ENCODE measurements around the gene DPP9. TPM values are rescaled to one million over a fixed set of nuclear protein-coding genes. Genes with fewer than 3 reads are reported as not detected.

Gene DPP9
- total RNA-seq, 1 experiment from 2014 or later: 129 TPM

- ChIA-PET CTCF (interaction anchor here (0.5 to 1.6 kb wide), 4 partner anchors 51 to 114 kb away, joined by 3 to 15 read pairs (median 5); no protein-coding TSS in a partner anchor), POLR2A (ENCODE audit: unreplicated experiment) (no interaction called here)
- Histone ChIP-seq H3K9ac (ENCODE audit: low read length) (no peak overlapping the region), H3K9me2 (replicated peaks; ENCODE audit: low read length) (no peaks in the 10 kb centered on the region), H3K79me2 (ENCODE audit: low read length) (peaks cover 22% of the 10 kb centered on the region), H3K27me3 (ENCODE audit: low read length) (no peaks in the 10 kb centered on the region), H3K4me3 (ENCODE audit: low read length) (peak overlapping the region; percentile 70), H3K4me2 (ENCODE audit: low read length) (peak overlapping the region; percentile 82), H3K27ac (ENCODE audit: low read length) (no peak overlapping the region), H3K4me1 (ENCODE audit: insufficient read depth, low read length) (peaks cover 34% of the 10 kb centered on the region), H4K20me1 (ENCODE audit: low read length) (no peaks in the 10 kb centered on the region), H3K9me3 (ENCODE audit: low read length) (no peaks in the 10 kb centered on the region), H3K36me3 (ENCODE audit: low read depth, low read length) (no peaks in the 10 kb centered on the region), H3F3A (ENCODE audit: low read length, unreplicated experiment) (peaks cover 3% of the 10 kb centered on the region), H2AFZ (ENCODE audit: low read length) (peak overlapping the region; percentile 96)
- ATAC-seq: no peak
- no TSS peak for BruUV-seq (replicated peaks)
- TF ChIP-seq, protein P1, sequence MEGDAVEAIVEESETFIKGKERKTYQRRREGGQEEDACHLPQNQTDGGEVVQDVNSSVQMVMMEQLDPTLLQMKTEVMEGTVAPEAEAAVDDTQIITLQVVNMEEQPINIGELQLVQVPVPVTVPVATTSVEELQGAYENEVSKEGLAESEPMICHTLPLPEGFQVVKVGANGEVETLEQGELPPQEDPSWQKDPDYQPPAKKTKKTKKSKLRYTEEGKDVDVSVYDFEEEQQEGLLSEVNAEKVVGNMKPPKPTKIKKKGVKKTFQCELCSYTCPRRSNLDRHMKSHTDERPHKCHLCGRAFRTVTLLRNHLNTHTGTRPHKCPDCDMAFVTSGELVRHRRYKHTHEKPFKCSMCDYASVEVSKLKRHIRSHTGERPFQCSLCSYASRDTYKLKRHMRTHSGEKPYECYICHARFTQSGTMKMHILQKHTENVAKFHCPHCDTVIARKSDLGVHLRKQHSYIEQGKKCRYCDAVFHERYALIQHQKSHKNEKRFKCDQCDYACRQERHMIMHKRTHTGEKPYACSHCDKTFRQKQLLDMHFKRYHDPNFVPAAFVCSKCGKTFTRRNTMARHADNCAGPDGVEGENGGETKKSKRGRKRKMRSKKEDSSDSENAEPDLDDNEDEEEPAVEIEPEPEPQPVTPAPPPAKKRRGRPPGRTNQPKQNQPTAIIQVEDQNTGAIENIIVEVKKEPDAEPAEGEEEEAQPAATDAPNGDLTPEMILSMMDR (conservative IDR thresholded peaks at IDR 0.05; ENCODE audit: low read depth, low read length): no peak
- TF ChIP-seq EZH2 (IDR thresholded peaks at IDR 0.05; ENCODE audit: low read length, unreplicated experiment) (no peak), EZH2phosphoT487 (IDR thresholded peaks at IDR 0.05; ENCODE audit: borderline replicate concordance, low read length) (no peak)
- intact Hi-C loops (cut with micrococcal nuclease): loop anchor here (1.0 kb wide), 1 partner anchor 78 kb away; no protein-coding TSS in a partner anchor
- no peak for DNase-seq
Observed at GRCh38 chr19:4636761-4637160, 86.9 kb downstream of the DPP9 start.

DNA sequence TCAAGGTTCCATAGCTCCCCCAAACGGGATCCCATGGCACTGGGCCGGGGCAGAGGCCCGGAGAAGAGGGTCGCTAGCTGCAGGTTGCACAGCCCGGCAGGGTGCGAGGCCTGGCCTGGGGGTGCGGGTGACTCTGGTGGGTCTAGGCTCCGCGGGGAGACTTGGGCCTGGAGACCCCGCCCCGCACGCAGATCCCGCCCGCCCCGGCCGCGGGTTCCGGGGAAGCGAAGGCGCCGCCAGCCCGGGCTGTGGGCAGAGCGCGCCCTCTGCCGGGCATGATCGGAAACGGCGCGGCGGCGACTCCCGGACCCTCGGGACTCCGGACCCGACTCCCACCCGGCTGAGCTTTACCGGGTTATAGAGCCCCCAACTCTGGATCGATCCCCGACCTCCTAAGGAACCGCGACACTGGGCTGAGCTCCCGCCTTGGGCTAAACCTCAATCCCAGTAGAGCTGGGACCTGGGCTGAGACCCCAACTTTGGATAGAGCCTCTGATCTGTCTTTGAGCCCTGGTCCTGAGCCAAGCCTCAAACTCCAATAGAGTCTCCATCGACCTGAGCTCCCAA, 87.4 kb downstream of the DPP9 start:
- TF ChIP-seq EZH2 (IDR thresholded peaks at IDR 0.05; ENCODE audit: low read length, unreplicated experiment) (no peak), EZH2phosphoT487 (IDR thresholded peaks at IDR 0.05; ENCODE audit: borderline replicate concordance, low read length) (no peak)
- TF ChIP-seq, protein P1 (conservative IDR thresholded peaks at IDR 0.05; ENCODE audit: low read depth, low read length): peak; percentile 95
- peak overlapping the region; percentile 14 for H3K9ac ChIP-seq (ENCODE audit: low read length)
- H3K36me3 ChIP-seq (ENCODE audit: low read depth, low read length): no peaks in the 10 kb centered on the region
- no peaks in the 10 kb centered on the region for H3K9me3 ChIP-seq (ENCODE audit: low read length)
- ATAC-seq (peak; percentile 11), DNase-seq (peak; percentile 77)
- H4K20me1 ChIP-seq (ENCODE audit: low read length): no peaks in the 10 kb centered on the region
- H3F3A ChIP-seq (ENCODE audit: low read length, unreplicated experiment): peaks cover 3% of the 10 kb centered on the region
- CTCF ChIA-PET: interaction anchor here (0.5 to 1.6 kb wide), 4 partner anchors 51 to 113 kb away, joined by 3 to 15 read pairs (median 5); no protein-coding TSS in a partner anchor
- peaks cover 34% of the 10 kb centered on the region for H3K4me1 ChIP-seq (ENCODE audit: insufficient read depth, low read length)
- peak overlapping the region; percentile 70 for H3K4me3 ChIP-seq (ENCODE audit: low read length)
- peak overlapping the region; percentile 96 for H2AFZ ChIP-seq (ENCODE audit: low read length)
- peaks cover 17% of the 10 kb centered on the region for H3K79me2 ChIP-seq (ENCODE audit: low read length)
- no peak overlapping the region for H3K27ac ChIP-seq (ENCODE audit: low read length)
- no TSS peak for BruUV-seq (replicated peaks)
- intact Hi-C loops (cut with micrococcal nuclease): loop anchor here (1.0 kb wide), 1 partner anchor 78 kb away; no protein-coding TSS in a partner anchor
- no peaks in the 10 kb centered on the region for H3K9me2 ChIP-seq (replicated peaks; ENCODE audit: low read length)
- no peaks in the 10 kb centered on the region for H3K27me3 ChIP-seq (ENCODE audit: low read length)
- POLR2A ChIA-PET (ENCODE audit: unreplicated experiment): no interaction called here
- H3K4me2 ChIP-seq (ENCODE audit: low read length): peak overlapping the region; percentile 82

GRCh38 chr19:4635754-4636116, 87.9 kb downstream of the DPP9 start:
- H3K4me1 ChIP-seq (ENCODE audit: insufficient read depth, low read length): peaks cover 31% of the 10 kb centered on the region
- DNase-seq: no peak
- peak overlapping the region; percentile 96 for H2AFZ ChIP-seq (ENCODE audit: low read length)
- H3K27ac ChIP-seq (ENCODE audit: low read length): no peak overlapping the region
- ChIA-PET POLR2A (ENCODE audit: unreplicated experiment) (no interaction called here), CTCF (interaction anchor here (1.4 to 1.6 kb wide), 3 partner anchors 59 to 112 kb away, joined by 4 to 15 read pairs (median 6); no protein-coding TSS in a partner anchor)
- peak overlapping the region; percentile 14 for H3K9ac ChIP-seq (ENCODE audit: low read length)
- no peaks in the 10 kb centered on the region for H3K9me2 ChIP-seq (replicated peaks; ENCODE audit: low read length)
- no peaks in the 10 kb centered on the region for H3K27me3 ChIP-seq (ENCODE audit: low read length)
- no peaks in the 10 kb centered on the region for H3K36me3 ChIP-seq (ENCODE audit: low read depth, low read length)
- H4K20me1 ChIP-seq (ENCODE audit: low read length): no peaks in the 10 kb centered on the region
- BruUV-seq (replicated peaks): no TSS peak
- H3K79me2 ChIP-seq (ENCODE audit: low read length): peaks cover 13% of the 10 kb centered on the region
- H3K4me3 ChIP-seq (ENCODE audit: low read length): peak overlapping the region; percentile 70
- no peaks in the 10 kb centered on the region for H3K9me3 ChIP-seq (ENCODE audit: low read length)
- peaks cover 3% of the 10 kb centered on the region for H3F3A ChIP-seq (ENCODE audit: low read length, unreplicated experiment)
- intact Hi-C loops (cut with micrococcal nuclease): loop anchor here (1.0 kb wide), 1 partner anchor 77 kb away; no protein-coding TSS in a partner anchor
- no peak for TF ChIP-seq EZH2 (IDR thresholded peaks at IDR 0.05; ENCODE audit: low read length, unreplicated experiment)
- no peak for TF ChIP-seq EZH2phosphoT487 (IDR thresholded peaks at IDR 0.05; ENCODE audit: borderline replicate concordance, low read length)
- TF ChIP-seq, protein P1 (conservative IDR thresholded peaks at IDR 0.05; ENCODE audit: low read depth, low read length): no peak
- ATAC-seq: no peak
- peak overlapping the region; percentile 82 for H3K4me2 ChIP-seq (ENCODE audit: low read length)
